Right lung (tissue), 5 donors: ENCODE measurements around the gene SLC35E1. TPM values are rescaled to one million over a fixed set of nuclear protein-coding genes. Genes with fewer than 3 reads are reported as not detected.

Source experiments
- DNase-seq, 2 donors: peaks; one replicate each; pipeline ENCODE4 v3.0.0-alpha.2; 2013
- polyA plus RNA-seq, 5 donors: library from polyadenylated mRNA; unstranded; fragments of 120-200 nt; gene quantifications; one replicate each; pipeline versions ENCODE4 v1.2.1 to v1.2.3, GENCODE V29; 2013; ENCODE audit warnings: inconsistent platforms in 1 of 5, low replicate concordance in 1 of 5; ENCODE audit not compliant: insufficient read length in 5 of 5, insufficient read depth in 1 of 5

Gene SLC35E1
- polyA plus RNA-seq, 5 donors, result 37.8 to 52.5 (median 43.5) TPM

GRCh38 chr19:16599655-16600346 is 27.6 kb upstream of the SLC35E1 start:
- no peak for DNase-seq

- DNase-seq, result no peak
Observed at GRCh38 chr19:16598848-16599247, 26.6 kb upstream of the SLC35E1 start.

DNA sequence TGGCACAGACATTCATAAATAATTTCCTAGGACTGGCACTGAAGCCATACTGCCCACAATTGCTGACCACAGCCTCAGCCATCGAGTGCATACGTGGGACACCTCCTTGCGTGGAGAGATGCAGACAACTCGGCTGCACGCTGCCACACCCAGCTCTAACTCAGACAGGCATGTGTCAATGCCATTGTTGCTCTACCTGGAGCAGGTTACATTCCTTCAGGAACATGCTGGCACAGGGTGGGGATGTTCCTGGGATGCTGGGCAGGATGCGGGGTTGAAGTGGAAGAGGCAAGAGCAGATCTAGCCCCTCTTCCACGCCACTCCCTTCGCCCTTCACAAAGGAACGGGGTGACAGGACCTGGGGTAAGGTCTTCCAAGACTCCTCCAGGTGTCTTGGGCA is 24.2 kb upstream of the SLC35E1 start:
- no peak for DNase-seq

GRCh38 chr19:16595097-16595496 is 22.9 kb upstream of the SLC35E1 start:
- DNase-seq, result no peak

DNA sequence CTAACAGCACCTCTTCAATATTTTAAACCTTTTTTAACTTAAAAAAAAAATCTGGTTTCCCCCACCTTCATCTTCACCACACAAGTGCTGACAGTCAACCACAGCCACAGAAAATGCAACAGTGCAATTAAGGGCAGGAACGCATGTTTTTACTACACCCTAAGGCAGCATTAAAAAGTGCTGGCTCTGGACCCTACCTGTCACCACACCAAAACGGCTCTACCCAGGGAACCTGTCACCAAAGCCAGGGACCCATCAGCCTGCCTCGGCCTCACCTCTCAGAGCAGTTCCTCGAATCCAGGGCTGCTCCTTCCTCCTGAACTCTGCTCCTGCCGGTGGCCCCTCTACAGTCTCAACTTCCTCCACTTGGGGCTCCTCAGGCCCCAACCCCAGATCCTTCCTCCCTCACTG is 22.5 kb upstream of the SLC35E1 start:
- DNase-seq, result no peak

DNA sequence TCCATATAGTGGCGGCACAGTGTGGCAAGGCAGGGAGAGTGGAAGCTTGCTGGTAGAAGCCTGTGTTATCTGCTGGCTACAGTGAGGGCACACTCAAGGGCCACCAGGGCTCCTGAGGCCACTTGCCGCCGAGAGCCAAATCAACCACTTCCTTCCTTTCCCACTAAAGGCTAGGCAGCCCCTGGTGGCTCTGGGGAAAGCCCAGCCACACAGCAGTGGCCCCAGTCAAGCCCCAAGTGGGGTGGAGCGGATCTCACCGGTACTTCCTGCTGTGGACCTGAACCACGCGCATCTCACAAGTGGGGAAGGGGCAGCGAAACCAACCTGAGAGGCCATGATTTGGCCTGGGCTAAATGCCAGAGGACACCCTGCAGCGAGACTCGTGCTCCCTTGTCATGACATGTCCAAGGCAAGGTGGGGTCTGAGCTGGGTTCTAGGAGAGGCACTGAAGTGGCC is 21.9 kb upstream of the SLC35E1 start:
- no peak for DNase-seq

- DNase-seq, result no peak
Observed at GRCh38 chr19:16593181-16593580, 21.0 kb upstream of the SLC35E1 start.

DNA sequence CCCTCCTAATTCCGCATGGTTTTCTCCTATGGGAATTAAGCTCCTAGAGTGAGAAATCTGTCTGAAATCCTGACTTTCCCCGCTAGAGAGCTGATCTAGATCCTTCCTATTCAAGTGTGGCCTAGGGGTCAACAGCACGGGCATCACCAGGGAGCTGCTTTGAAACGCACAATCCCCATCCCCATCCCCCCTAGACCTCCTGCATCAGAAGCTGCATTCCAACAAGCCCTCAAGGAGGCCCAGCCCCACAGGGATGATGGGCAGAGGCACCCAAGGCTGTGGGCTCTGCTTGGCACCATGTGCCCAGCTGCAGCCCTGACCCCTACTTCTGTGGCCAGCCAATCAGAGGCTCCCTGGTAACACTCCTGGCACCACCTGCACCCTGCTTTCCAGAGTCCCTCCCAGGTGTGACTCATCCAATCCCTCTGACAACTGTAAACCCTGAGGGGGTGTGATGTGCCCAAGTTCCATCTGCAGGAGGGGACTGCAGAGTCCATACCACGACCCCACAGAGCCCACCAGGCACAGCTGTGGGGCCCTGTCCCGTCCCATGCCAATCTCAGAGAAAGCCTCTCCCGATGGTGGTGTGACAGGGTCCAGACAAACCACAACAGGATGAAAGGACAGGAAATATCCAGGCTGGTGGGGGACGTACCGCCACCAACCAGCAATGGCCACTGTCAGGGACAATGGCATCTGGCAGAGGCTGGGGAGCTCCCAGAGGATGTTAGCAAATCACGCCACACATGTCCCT is 19.8 kb upstream of the SLC35E1 start:
- DNase-seq, result no peak

DNA sequence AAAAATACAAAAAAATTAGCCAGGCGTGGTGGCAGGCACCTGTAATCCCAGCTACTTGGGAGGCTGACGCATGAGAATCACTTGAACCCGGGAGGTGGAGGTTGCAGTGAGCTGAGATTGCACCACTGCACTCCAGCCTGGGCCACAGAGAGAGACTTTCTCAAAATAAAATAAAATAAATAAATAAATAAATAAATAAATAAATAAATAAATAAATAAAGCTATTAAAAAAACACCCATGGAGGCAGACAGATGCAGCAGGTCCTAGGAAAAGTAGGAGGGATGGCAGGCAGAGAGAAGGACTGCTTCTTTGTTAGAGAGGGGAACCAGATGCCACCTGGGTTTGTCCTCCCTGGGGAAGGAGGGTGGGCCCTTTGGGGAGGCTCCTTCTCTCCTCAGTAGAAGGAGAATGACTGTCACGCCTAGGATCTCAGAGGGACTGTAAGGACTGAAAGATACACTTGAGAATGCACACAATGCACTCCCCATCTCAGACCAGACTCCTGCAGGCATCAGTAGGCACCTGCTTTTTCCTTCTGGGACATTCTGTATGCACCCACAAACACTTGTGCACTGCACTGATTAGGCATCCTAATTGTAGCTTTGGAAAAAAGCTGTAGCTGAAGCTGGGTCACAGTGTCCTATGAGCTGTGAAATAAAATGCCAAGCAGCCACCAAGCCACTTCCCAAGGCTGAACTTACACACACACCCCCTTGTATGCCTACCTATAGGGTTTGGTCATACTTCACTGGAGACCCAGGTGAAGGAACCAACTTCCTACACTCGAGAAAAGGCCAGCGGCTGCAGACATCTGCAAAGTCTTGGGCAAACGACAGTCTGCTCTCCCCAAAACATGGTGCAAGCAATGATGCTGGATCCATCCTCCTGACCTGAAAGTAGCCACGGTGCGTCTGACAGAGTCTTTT is 18.9 kb upstream of the SLC35E1 start:
- no peak for DNase-seq

- no peak for DNase-seq
Observed at GRCh38 chr19:16589917-16590316, 17.7 kb upstream of the SLC35E1 start.

DNA sequence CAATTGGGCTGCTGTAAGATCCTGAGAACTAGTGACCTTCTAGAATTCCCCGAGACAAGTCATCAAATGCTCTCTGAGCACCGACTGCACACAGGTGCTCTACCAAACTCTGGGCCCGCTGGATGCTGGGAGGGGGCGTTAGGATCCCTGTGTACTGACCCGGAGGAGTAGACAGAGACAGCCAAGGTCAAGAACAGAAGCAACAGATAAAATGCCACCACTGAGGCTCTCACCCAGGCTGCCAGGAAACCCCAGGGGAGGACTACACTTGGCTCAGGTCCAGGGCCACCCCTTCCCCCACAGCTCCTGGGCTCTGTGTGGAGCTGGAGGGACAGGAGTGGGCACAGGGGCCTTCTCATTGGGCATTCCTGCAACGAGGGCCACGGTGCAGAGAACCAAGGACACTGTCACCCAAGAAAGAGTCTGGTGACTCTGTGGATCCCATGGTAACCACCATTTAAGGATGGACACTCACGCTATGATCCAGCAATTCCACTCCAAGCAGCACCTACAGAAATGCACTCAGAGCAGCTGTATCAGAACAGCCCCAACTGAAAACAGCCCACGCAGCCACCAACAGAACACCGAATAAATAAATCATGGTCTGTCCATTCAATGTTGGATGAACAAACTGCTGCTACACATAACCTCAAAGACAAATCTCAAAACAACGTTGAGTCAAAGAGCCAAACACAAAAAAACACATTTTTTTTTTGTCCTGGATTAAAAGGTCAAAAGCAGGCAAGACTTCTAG is 16.8 kb upstream of the SLC35E1 start:
- no peak for DNase-seq

DNA sequence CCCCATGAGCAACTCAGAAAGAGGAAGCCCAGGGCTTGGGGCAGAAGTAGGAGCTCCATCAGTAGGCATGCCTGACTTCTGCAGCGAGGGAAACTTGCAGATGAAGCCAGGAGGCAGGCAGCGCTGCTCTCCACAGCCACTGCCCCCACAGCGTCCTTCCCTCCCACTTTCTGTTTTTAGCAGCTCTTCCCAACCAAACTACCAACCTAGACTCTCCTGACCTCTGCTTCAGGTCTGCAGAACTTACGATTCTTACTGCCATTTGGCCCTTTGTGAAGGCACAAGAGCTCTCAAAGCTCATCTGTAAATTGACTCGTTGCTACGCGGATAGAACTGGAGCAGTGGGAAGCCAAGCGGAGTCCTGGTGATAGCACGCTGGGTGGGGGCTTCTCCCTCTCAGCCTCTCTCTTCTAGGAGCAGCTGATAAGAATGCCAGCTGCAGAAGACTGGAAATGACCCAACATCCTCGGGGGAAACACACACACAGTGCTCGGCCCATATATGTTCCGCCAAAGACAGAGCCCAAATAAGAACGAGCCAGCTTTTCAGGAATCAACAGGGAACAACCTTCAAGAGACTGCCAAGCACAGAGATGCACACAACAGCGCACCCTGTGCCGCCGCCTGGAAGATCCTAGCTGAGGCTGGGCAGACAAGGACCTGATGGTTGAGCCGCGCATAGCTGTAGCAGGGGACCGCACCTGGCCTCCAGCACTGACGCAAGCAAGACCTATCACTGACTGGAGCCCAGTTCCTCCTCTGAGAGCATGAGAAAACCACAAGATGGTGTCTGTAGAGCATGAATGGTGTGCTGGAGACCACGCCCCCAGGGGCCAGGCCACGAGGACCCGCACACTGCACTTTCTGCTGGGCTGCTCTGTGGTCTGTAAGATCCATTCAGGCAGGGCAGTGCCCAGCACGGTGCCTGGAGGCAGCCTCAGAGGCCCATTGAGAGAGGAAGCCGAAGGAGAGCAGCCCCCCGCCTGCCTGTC is 15.9 kb upstream of the SLC35E1 start:
- no peak for DNase-seq

GRCh38 chr19:16586991-16587832 is 15.0 kb upstream of the SLC35E1 start:
- DNase-seq, result no peak

- no peak for DNase-seq
Observed at GRCh38 chr19:16586477-16586871, 14.3 kb upstream of the SLC35E1 start.

DNA sequence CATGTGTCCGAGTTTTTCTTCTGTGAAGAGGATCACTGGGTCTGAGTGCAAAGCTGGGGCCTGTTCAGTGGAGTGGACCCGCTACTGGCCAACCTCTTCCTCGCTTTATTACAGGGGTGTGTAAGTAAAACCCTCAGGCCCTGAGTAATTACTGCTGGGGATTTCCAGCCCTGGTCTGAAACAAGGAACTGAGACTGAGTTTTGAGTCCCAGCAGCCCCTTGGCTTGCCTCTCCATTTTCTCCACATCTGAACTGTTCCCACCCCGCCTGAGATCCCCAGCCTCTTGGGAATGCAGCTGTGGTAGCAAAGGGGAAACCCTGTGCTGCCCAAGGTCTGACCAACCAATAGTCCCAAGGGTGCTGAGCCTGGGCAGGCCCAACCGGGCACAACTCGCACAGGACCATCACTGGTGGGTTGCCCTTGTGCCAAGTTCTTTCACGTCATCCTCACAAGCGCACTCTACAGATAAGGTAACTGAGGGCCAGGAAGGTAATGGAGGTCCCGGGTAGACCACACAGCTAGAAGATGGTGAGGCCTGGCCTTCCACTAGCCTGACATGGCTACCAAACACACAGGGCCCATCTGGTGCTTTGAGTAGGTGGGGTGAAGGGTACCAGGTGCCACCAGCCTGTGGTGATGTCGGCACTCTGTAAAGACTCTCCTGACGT is 13.7 kb upstream of the SLC35E1 start:
- DNase-seq, result no peak

DNA sequence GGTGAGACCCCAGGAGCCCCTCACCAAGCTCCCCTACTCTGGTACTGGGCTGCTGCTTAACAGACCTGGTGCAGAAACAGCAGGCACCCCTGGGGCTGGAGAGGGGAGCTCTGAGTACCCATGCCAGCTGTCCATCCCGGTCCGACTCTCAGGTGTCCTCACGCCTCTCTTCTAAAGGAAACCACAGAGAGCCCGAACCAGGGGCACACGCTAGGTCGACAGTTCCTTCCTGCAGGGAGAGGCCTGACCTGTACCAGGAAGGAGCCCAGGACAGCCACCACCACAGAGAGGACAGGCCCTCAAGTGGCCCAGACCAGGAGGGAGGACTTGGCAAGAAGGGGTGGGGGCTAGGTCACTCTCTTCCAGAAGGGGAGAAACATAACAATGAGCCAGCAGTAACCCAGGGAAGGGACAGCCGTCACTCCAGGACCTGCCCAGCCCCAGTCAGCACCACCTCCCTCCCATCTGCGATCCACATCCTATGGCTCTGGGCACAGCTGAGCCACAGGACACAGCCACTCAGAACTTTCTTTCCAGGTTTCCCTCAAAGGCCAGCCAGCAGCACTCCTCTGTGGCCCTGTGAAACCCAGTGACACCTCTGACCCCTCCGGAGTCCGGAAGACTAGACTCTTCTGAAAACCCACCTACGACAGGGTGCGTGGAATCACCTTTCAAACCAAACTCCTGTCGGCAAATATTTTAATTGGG is 13.0 kb upstream of the SLC35E1 start:
- no peak for DNase-seq

DNA sequence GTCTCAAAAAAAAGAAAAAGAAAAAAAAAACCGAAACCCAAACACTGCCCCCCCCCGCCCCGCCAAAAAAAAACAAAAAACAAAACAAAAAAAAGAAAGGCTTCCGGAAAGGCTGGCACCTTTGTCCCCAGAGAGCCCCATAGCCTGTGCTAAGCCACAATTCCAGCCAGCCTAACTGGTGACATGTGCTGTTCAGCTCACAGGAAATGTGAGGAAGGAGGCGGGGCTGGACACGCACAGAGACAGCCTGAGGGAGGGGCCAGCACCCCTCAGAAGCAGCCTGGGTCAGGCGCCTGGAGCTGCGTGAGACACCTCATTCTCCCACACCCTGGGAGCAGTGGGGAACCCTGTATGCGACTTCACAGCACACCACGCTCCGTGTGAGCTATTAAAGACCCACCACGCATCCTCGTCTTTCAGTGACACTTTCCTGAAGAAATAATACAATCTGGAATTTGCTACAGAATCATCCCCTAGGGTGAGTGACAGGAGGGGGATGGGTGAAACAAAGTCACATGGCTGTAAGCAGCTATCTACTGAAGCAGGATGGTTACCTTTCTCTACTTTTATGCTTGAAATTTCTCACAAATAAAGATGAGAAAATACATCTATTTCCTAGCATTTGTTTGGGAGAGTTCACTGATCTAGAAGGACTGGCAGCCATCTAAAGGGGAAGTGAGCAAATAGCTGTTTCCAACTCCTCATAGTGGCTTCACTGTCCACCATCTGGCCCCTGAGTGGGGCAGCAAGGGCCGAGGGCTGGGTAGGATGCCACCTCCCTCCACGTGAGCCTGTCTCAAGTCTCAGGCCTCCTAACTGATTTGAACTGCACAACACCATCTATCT is 12.3 kb upstream of the SLC35E1 start:
- peak in 1 of 2 donors; percentile 43 for DNase-seq
